ENCODE measurements around the gene ULBP2.
"Not testable (repeated sequence)": the region's sequence is repeated elsewhere in the genome, so short reads cannot be mapped to it uniquely, and the experiment has no call there.

Gene ULBP2

GRCh38 chr6:149974394-149974793, 32.6 kb downstream of the ULBP2 start:
- DNase-seq = not testable (repeated sequence)

GRCh38 chr6:149974825-149975224, 33.0 kb downstream of the ULBP2 start:
- peak; percentile 65 for DNase-seq

- DNase-seq = no peak
Measured at GRCh38 chr6:149975400-149975799, 33.6 kb downstream of the ULBP2 start.

GRCh38 chr6:149977221-149977620, 35.4 kb downstream of the ULBP2 start:
- DNase-seq = no peak

- no peak for DNase-seq
Measured at GRCh38 chr6:149978610-149979009, 36.8 kb downstream of the ULBP2 start.

GRCh38 chr6:149979293-149979692, 37.5 kb downstream of the ULBP2 start:
- DNase-seq = no peak

GRCh38 chr6:149983145-149983544, 41.3 kb downstream of the ULBP2 start:
- DNase-seq = no peak

- no peak for DNase-seq
Measured at GRCh38 chr6:149984773-149985172, 43.0 kb downstream of the ULBP2 start.

- no peak for DNase-seq
Measured at GRCh38 chr6:149985481-149985937, 43.7 kb downstream of the ULBP2 start.

GRCh38 chr6:149987602-149988107, 45.8 kb downstream of the ULBP2 start:
- DNase-seq = no peak

- no peak for DNase-seq
Measured at GRCh38 chr6:149988550-149989346, 46.9 kb downstream of the ULBP2 start.

- DNase-seq = no peak
Measured at GRCh38 chr6:149990212-149990660, 48.4 kb downstream of the ULBP2 start.

- DNase-seq = peak; percentile 18
Measured at GRCh38 chr6:149990661-149991471, 49.1 kb downstream of the ULBP2 start.

- not testable (repeated sequence) for DNase-seq
Measured at GRCh38 chr6:149991472-149991795, 49.6 kb downstream of the ULBP2 start.

GRCh38 chr6:149991838-149992237, 50.0 kb downstream of the ULBP2 start:
- DNase-seq = no peak

GRCh38 chr6:149995235-149995750, 53.5 kb downstream of the ULBP2 start:
- no peak for DNase-seq

GRCh38 chr6:149995971-149996370, 54.2 kb downstream of the ULBP2 start:
- DNase-seq = no peak
